HEK293 (cell line): ENCODE results near the gene NFIC.

ENCODE experiments used
- ATF2 ChIP-seq: fragments of 450-650 bp; formaldehyde crosslinking; IDR thresholded peaks from 2 replicates; pipeline ENCODE4 v1.5.1; 2016; ENCODE audit warnings: missing biosample characterization, missing genetic modification characterization, low read depth
- GLI4 ChIP-seq: fragments of 450-650 bp; formaldehyde crosslinking; IDR thresholded peaks from 2 replicates; pipeline ENCODE4 v1.5.1; 2016; ENCODE audit warnings: missing biosample characterization, missing genetic modification characterization
- HOXC10 ChIP-seq: sonication (generic); formaldehyde crosslinking; IDR thresholded peaks from 2 replicates; pipeline ENCODE4 v1.8.1; 2023; ENCODE audit warnings: mild to moderate bottlenecking, missing genetic modification reagents
- KLF1 ChIP-seq: fragments of 450-650 bp; formaldehyde crosslinking; IDR thresholded peaks from 2 replicates; pipeline ENCODE4 v1.5.1; 2016; ENCODE audit warnings: missing biosample characterization, missing genetic modification characterization
- KLF7 ChIP-seq: fragments of 450-650 bp; formaldehyde crosslinking; IDR thresholded peaks from 2 replicates; pipeline ENCODE4 v1.5.1; 2016; ENCODE audit warnings: missing biosample characterization, missing genetic modification characterization, borderline replicate concordance
- SP2 ChIP-seq: fragments of 450-650 bp; formaldehyde crosslinking; IDR thresholded peaks from 2 replicates; pipeline ENCODE4 v1.5.1; 2016; ENCODE audit warnings: missing biosample characterization, missing genetic modification characterization
- SP3 ChIP-seq: fragments of 450-650 bp; formaldehyde crosslinking; IDR thresholded peaks from 2 replicates; pipeline ENCODE4 v1.5.1; 2016; ENCODE audit warnings: missing biosample characterization, missing genetic modification characterization
- SP7 ChIP-seq: fragments of 450-650 bp; formaldehyde crosslinking; IDR thresholded peaks from 2 replicates; pipeline ENCODE4 v1.5.1; 2016; ENCODE audit warnings: missing biosample characterization, missing genetic modification characterization
- TRIM28 ChIP-seq: IDR thresholded peaks from 2 replicates; pipeline ENCODE4 v1.6.1; 2011; ENCODE audit warnings: low read length, control low read depth, borderline replicate concordance
- YY1 ChIP-seq: fragments of 450-650 bp; formaldehyde crosslinking; IDR thresholded peaks from 2 replicates; pipeline ENCODE4 v1.5.1; 2018; ENCODE audit warnings: missing biosample characterization, missing genetic modification characterization
- ZBTB48 ChIP-seq: fragments of 450-650 bp; formaldehyde crosslinking; IDR thresholded peaks from 2 replicates; pipeline ENCODE4 v1.5.1; 2016; ENCODE audit warnings: missing biosample characterization, missing genetic modification characterization
- ZFHX2 ChIP-seq: fragments of 450-650 bp; formaldehyde crosslinking; conservative IDR thresholded peaks from 2 replicates; pipeline ENCODE4 v1.5.1; 2016; ENCODE audit warnings: missing biosample characterization, missing genetic modification characterization
- ZIC2 ChIP-seq: fragments of 450-650 bp; formaldehyde crosslinking; IDR thresholded peaks from 2 replicates; pipeline ENCODE4 v1.5.1; 2016; ENCODE audit warnings: missing biosample characterization, missing genetic modification characterization
- ZNF132 ChIP-seq: fragments of 450-650 bp; formaldehyde crosslinking; IDR thresholded peaks from 2 replicates; pipeline ENCODE4 v1.5.1; 2017; ENCODE audit warnings: missing biosample characterization, missing genetic modification characterization, borderline replicate concordance
- ZNF155 ChIP-seq: fragments of 450-650 bp; formaldehyde crosslinking; IDR thresholded peaks from 2 replicates; pipeline ENCODE4 v1.5.1; 2016; ENCODE audit warnings: missing biosample characterization, missing genetic modification characterization
- ZNF175 ChIP-seq: fragments of 450-650 bp; formaldehyde crosslinking; IDR thresholded peaks from 2 replicates; pipeline ENCODE4 v1.5.1; 2016; ENCODE audit warnings: missing biosample characterization, missing genetic modification characterization
- ZNF202 ChIP-seq: fragments of 450-650 bp; formaldehyde crosslinking; IDR thresholded peaks from 2 replicates; pipeline ENCODE4 v1.5.1; 2016; ENCODE audit warnings: missing biosample characterization, missing genetic modification characterization, borderline replicate concordance
- ZNF248 ChIP-seq: fragments of 450-650 bp; formaldehyde crosslinking; IDR thresholded peaks from 2 replicates; pipeline ENCODE4 v1.5.1; 2017; ENCODE audit warnings: missing biosample characterization, missing genetic modification characterization
- ZNF302 ChIP-seq: fragments of 450-650 bp; formaldehyde crosslinking; IDR thresholded peaks from 2 replicates; pipeline ENCODE4 v1.5.1; 2016; ENCODE audit warnings: missing biosample characterization, missing genetic modification characterization, low read depth
- ZNF426 ChIP-seq: fragments of 450-650 bp; formaldehyde crosslinking; IDR thresholded peaks from 2 replicates; pipeline ENCODE4 v1.5.1; 2017; ENCODE audit warnings: missing biosample characterization, missing genetic modification characterization, mild to moderate bottlenecking, inconsistent platforms, moderate library complexity
- ZNF433 ChIP-seq: fragments of 450-650 bp; formaldehyde crosslinking; IDR thresholded peaks from 2 replicates; pipeline ENCODE4 v1.5.1; 2016; ENCODE audit warnings: missing biosample characterization, missing genetic modification characterization, low read depth
- ZNF514 ChIP-seq: fragments of 450-650 bp; formaldehyde crosslinking; IDR thresholded peaks from 2 replicates; pipeline ENCODE4 v1.5.1; 2016; ENCODE audit warnings: missing biosample characterization, missing genetic modification characterization
- ZNF560 ChIP-seq: fragments of 450-650 bp; formaldehyde crosslinking; IDR thresholded peaks from 2 replicates; pipeline ENCODE4 v1.5.1; 2017; ENCODE audit warnings: missing biosample characterization, missing genetic modification characterization, borderline replicate concordance
- ZNF571 ChIP-seq: fragments of 450-650 bp; formaldehyde crosslinking; IDR thresholded peaks from 2 replicates; pipeline ENCODE4 v1.5.0; 2017; ENCODE audit warnings: missing biosample characterization, missing genetic modification characterization
- ZNF658 ChIP-seq: fragments of 450-650 bp; formaldehyde crosslinking; IDR thresholded peaks from 2 replicates; pipeline ENCODE4; 2016; ENCODE audit warnings: missing biosample characterization, missing genetic modification characterization
- ZNF776 ChIP-seq: fragments of 450-650 bp; formaldehyde crosslinking; IDR thresholded peaks from 2 replicates; pipeline ENCODE4 v1.5.0; 2017; ENCODE audit warnings: missing biosample characterization, missing genetic modification characterization, borderline replicate concordance
- ZNF843 ChIP-seq: fragments of 450-650 bp; formaldehyde crosslinking; IDR thresholded peaks from 2 replicates; pipeline ENCODE4 v1.5.1; 2016; ENCODE audit warnings: missing biosample characterization, missing genetic modification characterization
- TF ChIP-seq, protein P1 (sequence below): fragments of 450-650 bp; formaldehyde crosslinking; IDR thresholded peaks from 2 replicates; pipeline ENCODE4 v1.5.1; 2016; ENCODE audit warnings: missing biosample characterization, missing genetic modification characterization
- TF ChIP-seq, protein P2 (sequence below): fragments of 450-650 bp; formaldehyde crosslinking; IDR thresholded peaks from 2 replicates; pipeline ENCODE4 v1.5.1; 2016; ENCODE audit warnings: missing biosample characterization, missing genetic modification characterization
- TF ChIP-seq, protein P3 (sequence below): fragments of 450-650 bp; formaldehyde crosslinking; IDR thresholded peaks from 2 replicates; pipeline ENCODE4 v1.5.1; 2016; ENCODE audit warnings: missing biosample characterization, missing genetic modification characterization
- TF ChIP-seq, protein P4 (sequence below): fragments of 450-650 bp; formaldehyde crosslinking; IDR thresholded peaks from 2 replicates; pipeline ENCODE4 v1.5.1; 2016; ENCODE audit warnings: missing biosample characterization, missing genetic modification characterization

The NFIC gene

DNA sequence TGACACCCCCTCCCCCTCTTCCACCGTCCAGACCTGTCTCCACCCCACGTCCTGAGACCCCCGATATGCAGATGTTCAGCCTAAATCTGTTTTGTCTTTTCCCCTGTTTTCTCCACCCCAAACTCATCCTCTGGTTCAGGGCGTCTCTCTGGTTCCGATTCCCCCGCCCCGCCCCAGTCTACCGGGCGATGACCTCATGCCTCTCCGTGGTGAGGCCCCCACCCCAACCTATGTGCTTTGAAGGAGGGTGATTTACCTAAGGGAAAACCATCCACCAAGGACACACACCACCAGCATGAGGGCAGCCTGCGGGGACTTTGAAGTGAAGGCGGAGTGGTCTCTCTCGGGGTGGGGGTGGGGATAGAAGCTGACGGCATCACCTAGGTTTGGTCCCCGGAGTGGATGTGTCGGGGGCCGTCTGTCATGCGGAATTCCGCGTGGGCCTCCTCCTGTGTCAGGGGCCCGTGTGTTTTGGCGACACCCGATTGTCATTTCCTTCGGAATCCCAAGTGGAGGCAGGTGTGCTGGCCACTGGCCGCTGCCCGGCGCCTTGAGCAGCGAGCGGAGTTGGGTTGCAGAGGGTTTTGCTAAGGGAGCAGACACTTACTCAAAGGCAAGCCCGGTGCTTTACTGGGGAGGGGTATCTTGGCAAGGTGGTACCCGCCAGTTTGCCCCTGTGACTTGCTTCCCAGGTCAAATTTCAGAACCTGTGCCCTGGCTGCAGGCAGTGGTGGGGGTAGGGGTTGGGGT lies 141.2 kb downstream of the NFIC start (continued):
- TF ChIP-seq, protein P1, sequence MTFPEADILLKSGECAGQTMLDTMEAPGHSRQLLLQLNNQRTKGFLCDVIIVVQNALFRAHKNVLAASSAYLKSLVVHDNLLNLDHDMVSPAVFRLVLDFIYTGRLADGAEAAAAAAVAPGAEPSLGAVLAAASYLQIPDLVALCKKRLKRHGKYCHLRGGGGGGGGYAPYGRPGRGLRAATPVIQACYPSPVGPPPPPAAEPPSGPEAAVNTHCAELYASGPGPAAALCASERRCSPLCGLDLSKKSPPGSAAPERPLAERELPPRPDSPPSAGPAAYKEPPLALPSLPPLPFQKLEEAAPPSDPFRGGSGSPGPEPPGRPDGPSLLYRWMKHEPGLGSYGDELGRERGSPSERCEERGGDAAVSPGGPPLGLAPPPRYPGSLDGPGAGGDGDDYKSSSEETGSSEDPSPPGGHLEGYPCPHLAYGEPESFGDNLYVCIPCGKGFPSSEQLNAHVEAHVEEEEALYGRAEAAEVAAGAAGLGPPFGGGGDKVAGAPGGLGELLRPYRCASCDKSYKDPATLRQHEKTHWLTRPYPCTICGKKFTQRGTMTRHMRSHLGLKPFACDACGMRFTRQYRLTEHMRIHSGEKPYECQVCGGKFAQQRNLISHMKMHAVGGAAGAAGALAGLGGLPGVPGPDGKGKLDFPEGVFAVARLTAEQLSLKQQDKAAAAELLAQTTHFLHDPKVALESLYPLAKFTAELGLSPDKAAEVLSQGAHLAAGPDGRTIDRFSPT (tag by site-specific recombination), result peak; percentile 52
- peak; percentile 93 for TF ChIP-seq ATF2 (tag by site-specific recombination)
- TF ChIP-seq YY1, result no peak
- TF ChIP-seq ZNF776 (tag by site-specific recombination), result no peak
- no peak for TF ChIP-seq ZNF560
- TF ChIP-seq, protein P2, sequence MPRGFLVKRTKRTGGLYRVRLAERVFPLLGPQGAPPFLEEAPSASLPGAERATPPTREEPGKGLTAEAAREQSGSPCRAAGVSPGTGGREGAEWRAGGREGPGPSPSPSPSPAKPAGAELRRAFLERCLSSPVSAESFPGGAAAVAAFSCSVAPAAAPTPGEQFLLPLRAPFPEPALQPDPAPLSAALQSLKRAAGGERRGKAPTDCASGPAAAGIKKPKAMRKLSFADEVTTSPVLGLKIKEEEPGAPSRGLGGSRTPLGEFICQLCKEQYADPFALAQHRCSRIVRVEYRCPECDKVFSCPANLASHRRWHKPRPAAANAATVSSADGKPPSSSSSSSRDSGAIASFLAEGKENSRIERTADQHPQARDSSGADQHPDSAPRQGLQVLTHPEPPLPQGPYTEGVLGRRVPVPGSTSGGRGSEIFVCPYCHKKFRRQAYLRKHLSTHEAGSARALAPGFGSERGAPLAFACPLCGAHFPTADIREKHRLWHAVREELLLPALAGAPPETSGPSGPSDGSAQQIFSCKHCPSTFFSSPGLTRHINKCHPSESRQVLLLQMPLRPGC, result 0 out of 2 replicates have a peak, but pooled peaks have one; percentile 13
- TF ChIP-seq ZIC2 (tag by site-specific recombination), result peak; percentile 50; the same call in 1 of the 2 replicates
- TF ChIP-seq ZBTB48 (tag by site-specific recombination), result 0 out of 2 replicates have a peak, but pooled peaks have one; percentile 39
- peak; percentile 76 for TF ChIP-seq KLF1 (tag by site-specific recombination)
- TF ChIP-seq KLF7 (tag by site-specific recombination), result peak; percentile 12; the same call in 1 of the 2 replicates
- no peak for TF ChIP-seq ZNF248 (tag by site-specific recombination)
- TF ChIP-seq ZFHX2 (tag by site-specific recombination), result 0 out of 2 replicates have a peak, but pooled peaks have one; percentile 8
- no peak for TF ChIP-seq ZNF132 (tag by site-specific recombination)
- no peak for TF ChIP-seq TRIM28
- no peak for TF ChIP-seq ZNF175
- TF ChIP-seq ZNF202 (tag by site-specific recombination), result no peak
- TF ChIP-seq ZNF843, result no peak
- TF ChIP-seq ZNF433 (tag by site-specific recombination), result no peak
- TF ChIP-seq SP3 (tag by site-specific recombination), result no peak
- TF ChIP-seq, protein P3, sequence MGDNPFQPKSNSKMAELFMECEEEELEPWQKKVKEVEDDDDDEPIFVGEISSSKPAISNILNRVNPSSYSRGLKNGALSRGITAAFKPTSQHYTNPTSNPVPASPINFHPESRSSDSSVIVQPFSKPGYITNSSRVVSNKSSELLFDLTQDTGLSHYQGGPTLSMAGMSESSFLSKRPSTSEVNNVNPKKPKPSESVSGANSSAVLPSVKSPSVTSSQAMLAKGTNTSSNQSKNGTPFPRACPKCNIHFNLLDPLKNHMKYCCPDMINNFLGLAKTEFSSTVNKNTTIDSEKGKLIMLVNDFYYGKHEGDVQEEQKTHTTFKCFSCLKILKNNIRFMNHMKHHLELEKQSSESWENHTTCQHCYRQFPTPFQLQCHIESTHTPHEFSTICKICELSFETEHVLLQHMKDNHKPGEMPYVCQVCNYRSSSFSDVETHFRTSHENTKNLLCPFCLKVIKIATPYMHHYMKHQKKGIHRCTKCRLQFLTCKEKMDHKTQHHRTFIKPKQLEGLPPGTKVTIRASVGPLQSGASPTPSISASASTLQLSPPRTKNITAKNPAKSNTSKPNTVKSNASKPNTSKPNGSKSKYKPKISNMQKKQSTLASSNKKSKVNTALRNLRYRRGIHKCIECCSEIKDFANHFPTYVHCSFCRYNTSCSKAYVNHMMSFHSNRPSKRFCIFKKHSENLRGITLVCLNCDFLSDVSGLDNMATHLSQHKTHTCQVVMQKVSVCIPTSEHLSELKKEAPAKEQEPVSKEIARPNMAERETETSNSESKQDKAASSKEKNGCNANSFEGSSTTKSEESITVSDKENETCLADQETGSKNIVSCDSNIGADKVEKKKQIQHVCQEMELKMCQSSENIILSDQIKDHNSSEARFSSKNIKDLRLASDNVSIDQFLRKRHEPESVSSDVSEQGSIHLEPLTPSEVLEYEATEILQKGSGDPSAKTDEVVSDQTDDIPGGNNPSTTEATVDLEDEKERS (tag by site-specific recombination), result no peak
- TF ChIP-seq, protein P4, sequence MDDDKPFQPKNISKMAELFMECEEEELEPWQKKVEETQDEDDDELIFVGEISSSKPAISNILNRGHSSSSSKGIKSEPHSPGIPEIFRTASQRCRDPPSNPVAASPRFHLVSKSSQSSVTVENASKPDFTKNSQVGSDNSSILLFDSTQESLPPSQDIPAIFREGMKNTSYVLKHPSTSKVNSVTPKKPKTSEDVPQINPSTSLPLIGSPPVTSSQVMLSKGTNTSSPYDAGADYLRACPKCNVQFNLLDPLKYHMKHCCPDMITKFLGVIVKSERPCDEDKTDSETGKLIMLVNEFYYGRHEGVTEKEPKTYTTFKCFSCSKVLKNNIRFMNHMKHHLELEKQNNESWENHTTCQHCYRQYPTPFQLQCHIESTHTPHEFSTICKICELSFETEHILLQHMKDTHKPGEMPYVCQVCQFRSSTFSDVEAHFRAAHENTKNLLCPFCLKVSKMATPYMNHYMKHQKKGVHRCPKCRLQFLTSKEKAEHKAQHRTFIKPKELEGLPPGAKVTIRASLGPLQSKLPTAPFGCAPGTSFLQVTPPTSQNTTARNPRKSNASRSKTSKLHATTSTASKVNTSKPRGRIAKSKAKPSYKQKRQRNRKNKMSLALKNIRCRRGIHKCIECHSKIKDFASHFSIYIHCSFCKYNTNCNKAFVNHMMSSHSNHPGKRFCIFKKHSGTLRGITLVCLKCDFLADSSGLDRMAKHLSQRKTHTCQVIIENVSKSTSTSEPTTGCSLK (tag by site-specific recombination), result no peak
- TF ChIP-seq GLI4 (tag by site-specific recombination), result no peak
- peak; percentile 34; the same call in 1 of the 2 replicates for TF ChIP-seq SP7 (tag by site-specific recombination)
- TF ChIP-seq ZNF426 (tag by site-specific recombination), result no peak
- TF ChIP-seq HOXC10 (CRISPR knock-in tag), result no peak
- no peak for TF ChIP-seq ZNF658
- TF ChIP-seq ZNF514 (tag by site-specific recombination), result no peak
- no peak for TF ChIP-seq ZNF571 (tag by site-specific recombination)
- TF ChIP-seq ZNF155 (tag by site-specific recombination), result no peak
- TF ChIP-seq ZNF302, result no peak
- peak; percentile 32 for TF ChIP-seq SP2 (tag by site-specific recombination)
